T47D (cell line): ENCODE measurements around the gene UEVLD.

ENCODE experiments used
- DNase-seq, 2 experiments: peaks; one replicate each; pipeline versions ENCODE4 v3.0.0 to v3.0.0-alpha.2; 2011 to 2012; ENCODE audit warnings: low read depth in 1 of 2, low spot score in 1 of 2
- JUND ChIP-seq: IDR thresholded peaks from 2 replicates; pipeline ENCODE4 v1.6.1; 2012; ENCODE audit warnings: low read depth
- in situ Hi-C: cut with HindIII; loops from 2 replicates; pipeline ENCODE4 v1.10.0; 2016; ENCODE audit warnings: low sequenced_read_pairs, low pct_unique_long_range_greater_than_20kb

UEVLD gene

GRCh38 chr11:18523084-18523483 is 65.5 kb downstream of the UEVLD start:
- DNase-seq: no peak
- in situ Hi-C loops: no loop called here
- TF ChIP-seq JUND: no peak

- no peak for TF ChIP-seq JUND
- in situ Hi-C loops: no loop called here
- peak in 1 of 2 experiments; percentile 7 for DNase-seq
Measured at GRCh38 chr11:18522388-18522787, 66.1 kb downstream of the UEVLD start.

DNA sequence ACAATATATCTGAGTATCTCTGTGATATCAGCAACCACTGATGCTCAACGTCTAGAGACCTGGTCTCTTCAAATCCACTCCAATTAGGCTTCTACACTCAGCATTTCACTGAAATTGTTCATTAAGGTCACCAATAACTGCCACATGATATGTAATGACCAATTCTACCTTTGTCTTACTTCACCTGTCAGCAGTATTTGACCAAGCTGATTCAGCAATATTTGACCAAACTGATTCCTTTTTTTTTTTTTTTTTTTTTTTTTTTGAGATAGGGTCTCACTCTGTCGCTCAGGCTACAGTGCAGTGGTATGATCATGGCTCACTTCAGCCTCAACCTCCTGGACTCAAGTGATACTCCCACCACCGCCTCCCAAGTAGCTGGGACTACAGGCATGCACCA is 67.4 kb downstream of the UEVLD start:
- in situ Hi-C loops: no loop called here
- DNase-seq: no peak
- no peak for TF ChIP-seq JUND

- no peak for DNase-seq
- in situ Hi-C loops: no loop called here
- no peak for TF ChIP-seq JUND
Measured at GRCh38 chr11:18502352-18502751, 86.2 kb downstream of the UEVLD start.

GRCh38 chr11:18501629-18502028 is 86.9 kb downstream of the UEVLD start:
- DNase-seq: no peak
- no peak for TF ChIP-seq JUND
- in situ Hi-C loops: no loop called here

DNA sequence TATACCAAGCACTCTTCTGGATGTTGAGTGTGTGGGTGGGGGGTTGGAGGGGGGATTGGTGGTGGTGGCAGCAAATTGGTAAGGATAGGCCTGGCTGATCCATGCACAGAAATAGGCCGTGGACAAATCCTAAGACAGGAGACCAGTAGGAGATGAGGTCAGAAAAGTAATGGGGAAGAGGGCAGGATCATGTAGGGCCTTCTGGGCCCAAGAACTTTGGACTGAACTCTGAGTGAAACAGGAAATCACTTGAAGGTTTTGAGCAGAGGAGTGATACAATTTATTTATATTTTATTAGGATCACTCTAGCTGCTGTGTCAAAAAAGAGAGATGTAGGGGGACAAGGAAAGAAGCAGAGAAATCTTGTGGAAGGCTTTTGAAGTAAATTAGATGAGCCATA is 90.5 kb downstream of the UEVLD start:
- in situ Hi-C loops: no loop called here
- TF ChIP-seq JUND: no peak
- DNase-seq: no peak

DNA sequence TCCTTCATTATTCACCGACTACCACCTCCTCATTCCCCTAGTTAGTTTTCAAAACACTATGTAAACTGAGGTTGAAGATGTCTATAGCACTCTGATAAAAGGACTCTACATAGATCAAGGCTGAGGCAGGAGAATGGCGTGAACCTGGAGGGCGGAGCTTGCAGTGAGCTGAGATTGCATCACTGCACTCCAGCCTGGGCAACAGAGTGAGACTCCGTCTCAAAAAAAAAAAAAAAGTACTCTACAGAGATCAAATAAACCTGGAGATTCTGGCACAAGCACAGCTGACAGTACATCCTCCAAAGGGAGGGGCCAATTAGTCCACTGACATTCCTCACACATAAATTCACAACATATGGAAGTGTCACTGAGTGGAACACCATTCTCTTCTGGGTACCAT is 92.8 kb downstream of the UEVLD start:
- no peak for DNase-seq
- in situ Hi-C loops: no loop called here

GRCh38 chr11:18495271-18495670 is 93.3 kb downstream of the UEVLD start:
- no peak for TF ChIP-seq JUND
- in situ Hi-C loops: no loop called here
- DNase-seq: no peak

More for the DNA sequence above, 92.8 kb downstream of the UEVLD start:
- no peak for TF ChIP-seq JUND

DNA sequence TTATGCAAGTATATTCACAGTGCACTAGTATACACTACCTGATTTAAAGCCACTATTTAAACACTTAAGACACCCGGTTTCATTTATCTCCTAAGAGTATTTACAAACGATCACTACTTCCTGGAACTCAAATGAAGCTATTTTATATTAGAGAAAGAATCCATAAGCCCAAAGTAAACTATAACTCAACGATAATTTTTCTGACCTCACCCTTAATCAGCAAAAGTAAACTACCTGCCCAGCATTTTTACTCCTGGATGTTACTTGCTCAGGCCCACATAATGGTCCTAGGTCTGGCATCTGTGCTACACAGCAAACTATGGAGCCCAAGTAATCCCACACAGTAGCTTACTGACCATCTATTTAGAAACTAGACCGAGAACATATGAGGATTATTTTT is 95.2 kb downstream of the UEVLD start:
- DNase-seq: no peak
- TF ChIP-seq JUND: no peak
- in situ Hi-C loops: no loop called here

GRCh38 chr11:18492888-18493287 is 95.6 kb downstream of the UEVLD start:
- in situ Hi-C loops: no loop called here
- no peak for DNase-seq
- TF ChIP-seq JUND: no peak

GRCh38 chr11:18491924-18492323 is 96.6 kb downstream of the UEVLD start:
- in situ Hi-C loops: no loop called here
- TF ChIP-seq JUND: no peak
- DNase-seq: no peak

DNA sequence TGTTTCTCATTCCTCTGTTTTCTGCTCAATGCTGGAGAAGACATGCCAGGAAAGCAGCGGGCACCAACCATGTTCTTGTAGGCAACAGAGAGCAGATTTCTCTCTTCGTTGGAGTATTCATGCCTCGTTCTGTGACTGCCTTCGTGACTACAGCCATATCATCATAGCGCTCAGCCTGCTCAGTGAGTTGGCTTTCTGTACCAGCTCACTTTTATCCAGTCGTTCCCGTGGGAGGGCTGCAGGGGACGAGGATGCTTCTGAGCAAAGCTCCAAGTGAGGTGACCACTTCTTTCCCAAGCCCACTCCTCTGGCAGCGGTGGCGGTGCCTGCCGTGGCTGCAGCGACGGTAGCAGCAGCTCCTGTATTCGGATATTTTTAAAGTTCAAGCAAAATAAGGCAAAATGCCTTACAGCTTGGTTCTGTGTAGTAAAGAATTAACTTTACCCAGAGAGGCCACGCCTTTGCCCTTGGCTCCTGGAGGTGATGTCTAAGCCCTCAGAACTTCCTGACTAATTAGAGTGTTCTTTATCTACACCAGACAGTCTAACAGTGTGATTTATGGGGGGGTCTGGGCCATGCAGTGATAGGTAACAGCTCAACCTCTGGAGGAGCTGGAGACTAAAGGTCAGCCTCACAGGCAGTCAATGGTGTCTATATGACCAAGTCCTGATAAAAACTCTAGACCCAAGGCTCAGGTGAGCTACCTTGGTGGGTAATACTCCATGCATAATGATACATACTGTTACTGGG is 97.6 kb downstream of the UEVLD start:
- DNase-seq: no peak
- in situ Hi-C loops: no loop called here
- no peak for TF ChIP-seq JUND

- no peak for TF ChIP-seq JUND
- DNase-seq: no peak
- in situ Hi-C loops: no loop called here
Measured at GRCh38 chr11:18490319-18490718, 98.2 kb downstream of the UEVLD start.
